DMS153 treated with DMSO at 0.1 percent for 48 hours (cell line): ENCODE data around the gene C1orf210.

ENCODE experiments used
- DNase-seq: peaks from one replicate; lab custom pipeline; 2025; ENCODE audit not compliant: unreplicated experiment; lab: John Stamatoyannopoulos, UW

Gene C1orf210

GRCh38 chr1:43253876-43254275 lies 31.5 kb downstream of the C1orf210 start:
- no peak for DNase-seq

- DNase-seq = no peak
Observed at GRCh38 chr1:43253173-43253572, 32.2 kb downstream of the C1orf210 start.

- DNase-seq = no peak
Observed at GRCh38 chr1:43252225-43252624, 33.2 kb downstream of the C1orf210 start.

GRCh38 chr1:43251024-43251423 lies 34.4 kb downstream of the C1orf210 start:
- DNase-seq = no peak

GRCh38 chr1:43250351-43250761 lies 35.0 kb downstream of the C1orf210 start:
- no peak for DNase-seq

GRCh38 chr1:43247256-43247921 lies 38.0 kb downstream of the C1orf210 start:
- DNase-seq = no peak

GRCh38 chr1:43246466-43247213 lies 38.7 kb downstream of the C1orf210 start:
- DNase-seq = no peak

GRCh38 chr1:43243299-43243698 lies 42.1 kb downstream of the C1orf210 start:
- DNase-seq = no peak

GRCh38 chr1:43241413-43241836 lies 44.0 kb downstream of the C1orf210 start:
- DNase-seq = no peak

- DNase-seq = no peak
Observed at GRCh38 chr1:43239484-43239883, 45.9 kb downstream of the C1orf210 start.

- no peak for DNase-seq
Observed at GRCh38 chr1:43238991-43239469, 46.4 kb downstream of the C1orf210 start.

GRCh38 chr1:43238085-43238484 lies 47.3 kb downstream of the C1orf210 start:
- DNase-seq = peak; percentile 57

GRCh38 chr1:43237121-43237520 lies 48.3 kb downstream of the C1orf210 start:
- DNase-seq = no peak

- DNase-seq = no peak
Observed at GRCh38 chr1:43235451-43236121, 49.8 kb downstream of the C1orf210 start.

GRCh38 chr1:43235040-43235439 lies 50.3 kb downstream of the C1orf210 start:
- no peak for DNase-seq

- no peak for DNase-seq
Observed at GRCh38 chr1:43234267-43234666, 51.1 kb downstream of the C1orf210 start.

GRCh38 chr1:43233631-43234030 lies 51.8 kb downstream of the C1orf210 start:
- DNase-seq = no peak

GRCh38 chr1:43232482-43232881 lies 52.9 kb downstream of the C1orf210 start:
- no peak for DNase-seq

- no peak for DNase-seq
Observed at GRCh38 chr1:43232074-43232473, 53.3 kb downstream of the C1orf210 start.
